ENCODE data around the gene CCDC69. TPM values are rescaled to one million over a fixed set of nuclear protein-coding genes. Genes with fewer than 3 reads are reported as not detected.

Gene CCDC69
- total RNA-seq, 1 donor = 10.5 TPM

DNA sequence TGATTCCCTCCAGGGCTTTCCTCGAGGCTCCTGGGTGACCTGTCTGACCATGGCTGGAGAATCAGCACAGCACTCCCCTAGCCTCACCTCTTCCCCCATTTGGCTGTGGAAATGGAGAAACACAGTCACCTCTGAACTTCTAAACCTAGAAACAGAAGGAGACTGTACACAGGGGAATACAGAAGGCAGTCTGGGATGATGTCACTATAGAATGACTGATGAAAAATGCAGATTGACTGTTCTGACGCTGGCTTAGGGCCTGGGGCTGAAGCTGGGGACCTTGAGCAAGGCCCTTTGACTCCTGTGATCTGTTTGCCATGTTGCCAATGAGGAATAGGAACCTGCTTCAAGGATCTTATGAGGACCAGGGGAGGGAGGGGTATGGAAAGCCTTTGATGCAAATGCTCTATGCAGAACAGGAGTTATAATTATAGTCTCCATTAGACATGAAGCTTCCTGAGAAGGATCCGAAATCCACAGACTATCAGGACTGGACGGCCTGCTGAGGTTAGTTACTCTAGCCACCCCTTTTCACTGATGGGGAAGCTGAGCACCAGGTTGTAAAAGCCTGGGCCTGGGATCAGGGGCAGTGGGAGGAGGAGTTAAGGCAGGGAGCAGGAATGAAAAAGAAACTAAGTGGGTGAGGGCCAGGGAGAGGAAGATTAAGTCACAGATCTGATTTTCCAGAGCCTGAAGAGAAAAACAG lies 41.9 kb downstream of the CCDC69 start:
- Histone ChIP-seq H3K27ac (ENCODE audit: low read depth, low read length) (no peak overlapping the region), H3K36me3 (ENCODE audit: insufficient read depth, low read length) (no peaks in the 10 kb centered on the region), H4K20me1 (ENCODE audit: insufficient read depth, low read length) (no peaks in the 10 kb centered on the region), H3K4me2 (ENCODE audit: insufficient read depth, low read length) (no peak overlapping the region), H3K9me3 (ENCODE audit: low read depth, low read length) (no peaks in the 10 kb centered on the region), H3K79me2 (ENCODE audit: insufficient read depth, low read length) (no peaks in the 10 kb centered on the region), H3K27me3 (ENCODE audit: insufficient read depth, low read length) (peaks cover 13% of the 10 kb centered on the region), H2AFZ (ENCODE audit: low read length) (no peak overlapping the region), H3K4me1 (ENCODE audit: insufficient read depth, low read length) (peaks cover 4% of the 10 kb centered on the region), H3K4me3 (ENCODE audit: insufficient read depth, low read length) (no peak overlapping the region)
- TF ChIP-seq, protein P1, sequence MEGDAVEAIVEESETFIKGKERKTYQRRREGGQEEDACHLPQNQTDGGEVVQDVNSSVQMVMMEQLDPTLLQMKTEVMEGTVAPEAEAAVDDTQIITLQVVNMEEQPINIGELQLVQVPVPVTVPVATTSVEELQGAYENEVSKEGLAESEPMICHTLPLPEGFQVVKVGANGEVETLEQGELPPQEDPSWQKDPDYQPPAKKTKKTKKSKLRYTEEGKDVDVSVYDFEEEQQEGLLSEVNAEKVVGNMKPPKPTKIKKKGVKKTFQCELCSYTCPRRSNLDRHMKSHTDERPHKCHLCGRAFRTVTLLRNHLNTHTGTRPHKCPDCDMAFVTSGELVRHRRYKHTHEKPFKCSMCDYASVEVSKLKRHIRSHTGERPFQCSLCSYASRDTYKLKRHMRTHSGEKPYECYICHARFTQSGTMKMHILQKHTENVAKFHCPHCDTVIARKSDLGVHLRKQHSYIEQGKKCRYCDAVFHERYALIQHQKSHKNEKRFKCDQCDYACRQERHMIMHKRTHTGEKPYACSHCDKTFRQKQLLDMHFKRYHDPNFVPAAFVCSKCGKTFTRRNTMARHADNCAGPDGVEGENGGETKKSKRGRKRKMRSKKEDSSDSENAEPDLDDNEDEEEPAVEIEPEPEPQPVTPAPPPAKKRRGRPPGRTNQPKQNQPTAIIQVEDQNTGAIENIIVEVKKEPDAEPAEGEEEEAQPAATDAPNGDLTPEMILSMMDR (IDR thresholded peaks at IDR 0.05; ENCODE audit: extremely low read depth, low read depth, low read length) = no peak
- DNase-seq (ENCODE audit: insufficient read length, low spot score, missing footprints) = no peak

DNA sequence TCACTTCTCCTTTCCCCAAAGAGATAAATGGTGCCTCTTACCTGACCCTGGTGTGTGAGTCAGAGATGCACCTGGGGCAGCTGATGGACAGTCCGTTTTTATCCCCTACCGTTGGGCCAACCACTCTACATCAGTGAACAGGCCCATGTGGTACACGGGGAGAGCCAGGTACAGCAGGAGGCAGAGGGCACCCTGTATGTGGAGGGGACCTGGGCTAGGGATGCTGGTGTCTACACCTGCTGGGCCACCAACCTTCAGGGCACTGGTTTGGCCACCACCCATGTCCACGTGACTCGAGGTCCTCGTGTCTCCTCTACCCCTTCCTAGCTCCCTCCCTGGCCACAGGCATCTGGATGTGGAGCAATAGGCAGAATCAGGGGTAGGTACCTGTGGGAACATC lies 43.6 kb downstream of the CCDC69 start:
- peaks cover 13% of the 10 kb centered on the region for H3K27me3 ChIP-seq (ENCODE audit: insufficient read depth, low read length)
- no peak overlapping the region for H3K4me2 ChIP-seq (ENCODE audit: insufficient read depth, low read length)
- H3K4me1 ChIP-seq (ENCODE audit: insufficient read depth, low read length) = peaks cover 4% of the 10 kb centered on the region
- no peaks in the 10 kb centered on the region for H4K20me1 ChIP-seq (ENCODE audit: insufficient read depth, low read length)
- no peaks in the 10 kb centered on the region for H3K36me3 ChIP-seq (ENCODE audit: insufficient read depth, low read length)
- TF ChIP-seq, protein P1 (IDR thresholded peaks at IDR 0.05; ENCODE audit: extremely low read depth, low read depth, low read length) = no peak
- H3K4me3 ChIP-seq (ENCODE audit: insufficient read depth, low read length) = no peak overlapping the region
- H2AFZ ChIP-seq (ENCODE audit: low read length) = no peak overlapping the region
- no peak for DNase-seq (ENCODE audit: insufficient read length, low spot score, missing footprints)
- no peaks in the 10 kb centered on the region for H3K9me3 ChIP-seq (ENCODE audit: low read depth, low read length)
- H3K79me2 ChIP-seq (ENCODE audit: insufficient read depth, low read length) = no peaks in the 10 kb centered on the region
- H3K27ac ChIP-seq (ENCODE audit: low read depth, low read length) = no peak overlapping the region

DNA sequence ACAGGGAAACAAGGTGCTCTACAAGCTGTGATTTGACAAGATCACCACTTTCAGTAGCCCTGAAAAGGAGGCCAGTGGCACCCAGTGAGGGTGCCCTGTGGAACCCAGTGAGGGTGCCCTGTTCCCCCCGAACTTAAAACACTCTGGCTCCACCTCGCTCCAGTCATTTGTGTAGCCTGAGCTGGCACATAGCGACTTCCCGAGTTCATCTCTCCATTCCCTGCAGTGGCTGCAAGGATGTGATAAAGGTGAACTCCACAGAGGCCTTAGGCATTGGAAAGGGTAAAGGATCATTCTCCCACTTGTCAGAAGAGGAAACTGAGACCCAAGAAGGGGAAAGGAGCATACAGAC lies 44.4 kb downstream of the CCDC69 start:
- H3K27ac ChIP-seq (ENCODE audit: low read depth, low read length) = no peak overlapping the region
- H4K20me1 ChIP-seq (ENCODE audit: insufficient read depth, low read length) = no peaks in the 10 kb centered on the region
- H3K79me2 ChIP-seq (ENCODE audit: insufficient read depth, low read length) = no peaks in the 10 kb centered on the region
- H3K27me3 ChIP-seq (ENCODE audit: insufficient read depth, low read length) = peaks cover 13% of the 10 kb centered on the region
- peaks cover 4% of the 10 kb centered on the region for H3K4me1 ChIP-seq (ENCODE audit: insufficient read depth, low read length)
- H3K36me3 ChIP-seq (ENCODE audit: insufficient read depth, low read length) = no peaks in the 10 kb centered on the region
- no peak for DNase-seq (ENCODE audit: insufficient read length, low spot score, missing footprints)
- H3K4me3 ChIP-seq (ENCODE audit: insufficient read depth, low read length) = no peak overlapping the region
- H3K4me2 ChIP-seq (ENCODE audit: insufficient read depth, low read length) = no peak overlapping the region
- H3K9me3 ChIP-seq (ENCODE audit: low read depth, low read length) = no peaks in the 10 kb centered on the region
- TF ChIP-seq, protein P1 (IDR thresholded peaks at IDR 0.05; ENCODE audit: extremely low read depth, low read depth, low read length) = no peak
- no peak overlapping the region for H2AFZ ChIP-seq (ENCODE audit: low read length)

DNA sequence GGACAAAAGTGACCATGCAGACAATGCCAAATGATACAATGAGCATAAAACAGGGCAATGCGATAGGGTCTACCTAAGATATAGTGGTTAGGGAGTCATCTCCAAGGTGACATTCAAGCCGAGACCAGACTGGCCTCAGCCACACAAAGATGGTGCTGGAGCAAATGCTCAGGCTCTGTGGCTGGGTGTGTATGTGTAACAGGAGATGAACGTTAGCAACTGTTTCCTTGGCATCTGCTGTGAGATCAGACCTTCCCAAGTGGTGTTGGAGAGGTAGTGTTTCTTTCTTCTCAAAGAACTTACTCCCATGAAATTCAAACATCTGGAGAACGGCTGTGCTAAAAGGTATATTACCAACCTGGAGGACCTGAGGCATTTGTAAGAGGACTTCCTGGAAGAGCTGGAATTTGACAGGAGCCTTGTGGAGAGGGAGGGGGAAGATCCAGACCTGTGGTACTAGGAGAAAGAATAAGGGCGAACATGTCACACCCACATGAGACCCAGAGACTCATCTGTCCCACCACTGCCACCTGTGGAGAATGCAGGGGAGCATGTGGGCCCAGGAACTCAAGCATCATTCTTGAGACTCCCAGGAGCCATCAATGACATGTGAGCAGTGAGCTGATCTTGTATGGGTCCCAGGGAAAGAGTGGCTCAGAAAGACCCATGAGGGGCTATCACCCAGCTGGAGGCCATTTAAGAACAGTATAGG lies 45.0 kb downstream of the CCDC69 start:
- Histone ChIP-seq H3K36me3 (ENCODE audit: insufficient read depth, low read length) (no peaks in the 10 kb centered on the region), H3K4me2 (ENCODE audit: insufficient read depth, low read length) (no peak overlapping the region), H3K4me3 (ENCODE audit: insufficient read depth, low read length) (no peak overlapping the region), H3K4me1 (ENCODE audit: insufficient read depth, low read length) (peaks cover 2% of the 10 kb centered on the region), H3K27me3 (ENCODE audit: insufficient read depth, low read length) (peaks cover 13% of the 10 kb centered on the region), H4K20me1 (ENCODE audit: insufficient read depth, low read length) (no peaks in the 10 kb centered on the region), H3K79me2 (ENCODE audit: insufficient read depth, low read length) (no peaks in the 10 kb centered on the region), H3K9me3 (ENCODE audit: low read depth, low read length) (no peaks in the 10 kb centered on the region), H2AFZ (ENCODE audit: low read length) (no peak overlapping the region), H3K27ac (ENCODE audit: low read depth, low read length) (no peak overlapping the region)
- no peak for DNase-seq (ENCODE audit: insufficient read length, low spot score, missing footprints)
- TF ChIP-seq, protein P1 (IDR thresholded peaks at IDR 0.05; ENCODE audit: extremely low read depth, low read depth, low read length) = no peak

Measured in osteoblast (primary cell).